Measurements from ENCODE around the gene FOXC1. TPM values are rescaled to one million over a fixed set of nuclear protein-coding genes. Genes with fewer than 3 reads are reported as not detected.

The FOXC1 gene
- total RNA-seq, 4 donors from 2014 or later = 8.7 to 19.7 (median 16.8) TPM

DNA sequence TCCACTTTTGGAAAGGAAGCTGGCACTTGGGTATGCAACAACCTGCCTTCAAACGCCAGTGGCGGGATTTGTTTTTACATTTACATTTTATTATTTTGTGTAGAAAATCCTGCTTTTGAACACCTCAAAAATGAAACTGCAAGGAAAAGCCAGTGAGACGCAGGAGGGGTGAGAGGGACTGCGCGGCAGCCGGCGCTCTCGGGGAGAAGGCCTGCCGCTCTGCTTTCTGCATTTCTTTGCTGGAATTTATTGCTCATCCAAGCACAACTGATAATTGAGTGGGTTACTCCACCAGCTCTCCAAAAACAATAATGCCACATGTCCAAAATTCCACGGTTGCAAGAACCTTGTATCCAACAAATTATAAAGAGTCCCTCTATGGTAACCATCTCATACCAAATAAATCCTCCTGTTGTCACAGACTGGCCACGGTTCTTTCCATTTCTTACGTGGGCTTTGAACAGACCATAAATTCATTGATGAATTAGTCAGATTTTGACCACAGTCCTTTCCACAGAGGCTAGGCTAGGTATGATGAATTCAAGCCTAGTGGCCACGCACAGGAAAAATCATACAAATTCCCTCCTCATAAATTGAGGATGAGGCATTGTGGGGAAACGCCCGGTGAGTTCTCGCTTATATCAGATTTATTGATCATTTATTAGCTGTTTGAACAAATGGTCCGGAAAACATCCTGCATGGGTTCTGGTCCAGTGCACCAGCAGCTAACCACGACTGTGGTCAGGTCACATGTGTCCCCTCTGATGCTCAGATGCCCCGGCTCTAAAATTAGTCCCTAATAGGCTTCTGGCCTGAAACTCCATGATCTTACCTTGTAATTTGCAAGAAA is 31.6 kb upstream of the FOXC1 start:
- 93% methylated on average over 19 of the region's 19 CpGs for WGBS
- H3K4me1 ChIP-seq = peaks cover 0 to 31% (median 24%) of the 10 kb centered on the region in 4 donors
- no peaks in the 10 kb centered on the region for H3K36me3 ChIP-seq
- H3K27ac ChIP-seq (replicated peaks in 1 of 4) = no peak overlapping the region
- H3K27me3 ChIP-seq = no peaks in the 10 kb centered on the region
- peak; percentile 81 for DNase-seq (ENCODE audit: extremely low spot score)
- intact Hi-C loops (cut with DNase I) = no loop called here
- TF ChIP-seq, protein P1, sequence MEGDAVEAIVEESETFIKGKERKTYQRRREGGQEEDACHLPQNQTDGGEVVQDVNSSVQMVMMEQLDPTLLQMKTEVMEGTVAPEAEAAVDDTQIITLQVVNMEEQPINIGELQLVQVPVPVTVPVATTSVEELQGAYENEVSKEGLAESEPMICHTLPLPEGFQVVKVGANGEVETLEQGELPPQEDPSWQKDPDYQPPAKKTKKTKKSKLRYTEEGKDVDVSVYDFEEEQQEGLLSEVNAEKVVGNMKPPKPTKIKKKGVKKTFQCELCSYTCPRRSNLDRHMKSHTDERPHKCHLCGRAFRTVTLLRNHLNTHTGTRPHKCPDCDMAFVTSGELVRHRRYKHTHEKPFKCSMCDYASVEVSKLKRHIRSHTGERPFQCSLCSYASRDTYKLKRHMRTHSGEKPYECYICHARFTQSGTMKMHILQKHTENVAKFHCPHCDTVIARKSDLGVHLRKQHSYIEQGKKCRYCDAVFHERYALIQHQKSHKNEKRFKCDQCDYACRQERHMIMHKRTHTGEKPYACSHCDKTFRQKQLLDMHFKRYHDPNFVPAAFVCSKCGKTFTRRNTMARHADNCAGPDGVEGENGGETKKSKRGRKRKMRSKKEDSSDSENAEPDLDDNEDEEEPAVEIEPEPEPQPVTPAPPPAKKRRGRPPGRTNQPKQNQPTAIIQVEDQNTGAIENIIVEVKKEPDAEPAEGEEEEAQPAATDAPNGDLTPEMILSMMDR (IDR thresholded peaks at IDR 0.05) = no peak
- TF ChIP-seq POLR2A (IDR thresholded peaks at IDR 0.05; ENCODE audit: low read depth) (no peak), EP300 (IDR thresholded peaks at IDR 0.05) (no peak), POLR2AphosphoS5 (IDR thresholded peaks at IDR 0.05) (no peak)
- no peak overlapping the region for H3K4me3 ChIP-seq
- no peaks in the 10 kb centered on the region for H3K9me3 ChIP-seq

GRCh38 chr6:1579096-1579495 is 30.6 kb upstream of the FOXC1 start:
- no peaks in the 10 kb centered on the region for H3K27me3 ChIP-seq
- no peak overlapping the region for H3K4me3 ChIP-seq
- no peaks in the 10 kb centered on the region for H3K9me3 ChIP-seq
- intact Hi-C loops (cut with DNase I) = no loop called here
- 94% methylated on average over 4 of the region's 5 CpGs for WGBS
- no peaks in the 10 kb centered on the region for H3K36me3 ChIP-seq
- peaks cover 0 to 25% (median 22%) of the 10 kb centered on the region in 4 donors for H3K4me1 ChIP-seq
- TF ChIP-seq EP300 (IDR thresholded peaks at IDR 0.05) (no peak), POLR2A (IDR thresholded peaks at IDR 0.05; ENCODE audit: low read depth) (no peak), POLR2AphosphoS5 (IDR thresholded peaks at IDR 0.05) (no peak)
- TF ChIP-seq, protein P1 (IDR thresholded peaks at IDR 0.05) = no peak
- H3K27ac ChIP-seq (replicated peaks in 1 of 4) = no peak overlapping the region
- peak; percentile 87 for DNase-seq (ENCODE audit: extremely low spot score)

GRCh38 chr6:1580109-1580508 is 29.6 kb upstream of the FOXC1 start:
- H3K36me3 ChIP-seq = no peaks in the 10 kb centered on the region
- no peak overlapping the region for H3K27ac ChIP-seq (replicated peaks in 1 of 4)
- WGBS = 91% methylated on average over 6 of the region's 6 CpGs

GRCh38 chr6:1580585-1580984 is 29.1 kb upstream of the FOXC1 start:
- WGBS = 89% methylated on average over 6 of the region's 9 CpGs
- intact Hi-C loops (cut with DNase I) = no loop called here
- no peak overlapping the region for H3K4me3 ChIP-seq
- H3K4me1 ChIP-seq = peaks cover 0 to 10% (median 7%) of the 10 kb centered on the region in 4 donors
- no peak overlapping the region for H3K27ac ChIP-seq (replicated peaks in 1 of 4)
- TF ChIP-seq POLR2A (IDR thresholded peaks at IDR 0.05; ENCODE audit: low read depth) (no peak), POLR2AphosphoS5 (IDR thresholded peaks at IDR 0.05) (no peak), EP300 (IDR thresholded peaks at IDR 0.05) (no peak)
- TF ChIP-seq, protein P1 (IDR thresholded peaks at IDR 0.05) = no peak
- no peaks in the 10 kb centered on the region for H3K36me3 ChIP-seq
- no peaks in the 10 kb centered on the region for H3K9me3 ChIP-seq
- H3K27me3 ChIP-seq = no peaks in the 10 kb centered on the region
- no peak for DNase-seq (ENCODE audit: extremely low spot score)

More at GRCh38 chr6:1580109-1580508, 29.6 kb upstream of the FOXC1 start:
- peaks cover 0 to 15% (median 12%) of the 10 kb centered on the region in 4 donors for H3K4me1 ChIP-seq
- H3K9me3 ChIP-seq = no peaks in the 10 kb centered on the region
- intact Hi-C loops (cut with DNase I) = no loop called here
- peak; percentile 55 for DNase-seq (ENCODE audit: extremely low spot score)
- TF ChIP-seq, protein P1 (IDR thresholded peaks at IDR 0.05) = no peak
- TF ChIP-seq EP300 (IDR thresholded peaks at IDR 0.05) (no peak), POLR2A (IDR thresholded peaks at IDR 0.05; ENCODE audit: low read depth) (no peak)
- H3K27me3 ChIP-seq = no peaks in the 10 kb centered on the region
- no peak overlapping the region for H3K4me3 ChIP-seq
